Psoas muscle (tissue), 8 donors: ENCODE data around the gene SLC2A8. TPM values are rescaled to one million over a fixed set of nuclear protein-coding genes. Genes with fewer than 3 reads are reported as not detected.

Experiments used
- ATAC-seq, 4 donors: fragments of 200-7000 bp; cut with Tn5 transposase; one replicate each; pipeline ENCODE4 v1.9.1; 2020; ENCODE audit warnings: moderate library complexity in 3 of 4, mild to moderate bottlenecking in 2 of 4
- DNase-seq, 2 donors: peaks; one replicate each; pipeline ENCODE4 v3.0.0-alpha.2; 2020
- H3K27ac ChIP-seq: fragments of 200-600 bp; one replicate; pipeline ENCODE4 v1.8.0; 2022
- H3K27me3 ChIP-seq, 3 donors: fragments of 200-600 bp in 1 of 3; one replicate each; pipeline versions ENCODE4 v1.6.1 to v1.8.0; 2013 to 2022; ENCODE audit warnings: low read length in 2 of 3, mild to moderate bottlenecking in 2 of 3, moderate library complexity in 1 of 3; ENCODE audit not compliant: insufficient read depth in 3 of 3
- H3K36me3 ChIP-seq, 2 donors: fragments of 200-600 bp in 1 of 2; one replicate each; pipeline versions ENCODE4 v1.6.1 to v1.8.0; 2013 to 2022; ENCODE audit warnings: low read depth in 1 of 2, mild to moderate bottlenecking in 1 of 2, moderate library complexity in 1 of 2; ENCODE audit not compliant: insufficient read depth in 1 of 2
- H3K4me1 ChIP-seq: fragments of 200-600 bp; one replicate; pipeline ENCODE4 v1.8.0; 2022
- H3K4me3 ChIP-seq: fragments of 200-600 bp; one replicate; pipeline ENCODE4 v1.8.0; 2022; ENCODE audit warnings: mild to moderate bottlenecking
- H3K9me3 ChIP-seq: fragments of 200-600 bp; one replicate; pipeline ENCODE4 v1.8.0; 2022
- WGBS, 3 donors: extraction: QIAGEN DNeasy Blood & Tissue Kit; methylation state at CpG; one replicate each; pipeline versions ENCODE4 v1.1.6 to v1.1.7; 2013; 5-methylcytosine and 5-hydroxymethylcytosine counted together
- intact Hi-C, 2 donors: fragments of 100-400 bp; cut with DNase I; formaldehyde crosslinking; loops; one replicate each; pipeline versions ENCODE4 v1.11.0 to v1.14.2; 2022
- polyA plus RNA-seq, 3 donors: library from polyadenylated mRNA; stranded (reverse); fragments of 200-250 nt; gene quantifications; one replicate each; pipeline ENCODE4 v1.2.3, GENCODE V29; 2013
- total RNA-seq, 4 donors: library from RNA; stranded (reverse); fragmentation: NEBNext Ultra II Directional in 2 of 4; extraction: Animal tissue kit (Norgen Biotek cat#: 25700) in 2 of 4; gene quantifications; one replicate each; pipeline versions ENCODE4 v1.2.1 to v1.2.4, GENCODE V29; 2021 to 2023
- TF ChIP-seq, protein P1 (sequence below): fragments of 200-600 bp; IDR thresholded peaks from one replicate; pipeline ENCODE4 v1.8.0; 2022; ENCODE audit warnings: antibody characterized with exemption
- donor health status: healthy with polysubstance abuse.
- donor health status: DM: no; HTN: no; CAD: no; lungs with moderate emphysema.
- donor health status: Bipolar disorder and iron deficiency.
- donor health status: healthy.
- donor health status: DM: yes; HTN: yes; CAD: no.
- donor health status: DM: no; HTN: no; CAD: no.
- donor health status: DM: no; HTN: no; CAD: no.
- donor health status: DM: yes; HTN: yes; CAD: no.

SLC2A8 gene
- total and polyA plus RNA-seq, 7 donors, result 13.2 to 20.3 (median 16.3) TPM

DNA sequence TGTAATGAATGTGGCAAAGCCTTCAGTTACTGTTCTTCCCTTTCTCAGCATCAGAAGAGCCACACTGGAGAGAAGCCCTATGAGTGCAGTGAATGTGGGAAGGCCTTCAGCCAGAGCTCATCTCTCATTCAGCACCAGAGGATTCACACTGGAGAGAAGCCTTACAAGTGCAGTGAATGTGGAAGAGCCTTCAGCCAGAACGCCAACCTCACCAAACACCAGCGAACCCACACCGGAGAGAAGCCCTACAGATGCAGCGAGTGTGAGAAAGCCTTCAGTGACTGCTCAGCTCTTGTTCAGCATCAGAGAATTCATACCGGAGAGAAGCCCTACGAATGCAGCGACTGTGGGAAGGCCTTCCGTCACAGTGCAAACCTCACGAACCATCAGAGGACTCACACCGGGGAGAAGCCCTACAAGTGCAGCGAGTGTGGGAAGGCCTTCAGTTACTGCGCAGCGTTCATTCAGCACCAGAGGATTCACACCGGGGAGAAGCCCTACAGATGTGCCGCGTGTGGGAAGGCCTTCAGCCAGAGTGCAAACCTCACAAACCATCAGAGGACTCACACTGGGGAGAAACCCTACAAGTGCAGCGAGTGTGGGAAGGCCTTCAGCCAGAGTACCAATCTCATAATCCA, 47.4 kb downstream of the SLC2A8 start:
- H3K27ac ChIP-seq, result peak overlapping the region; percentile 63
- ATAC-seq, result peak in 2 of 4 donors; percentile 4 to 6

GRCh38 chr9:127444921-127445850, 48.2 kb downstream of the SLC2A8 start:
- DNase-seq (no peak), ATAC-seq (peak in 1 of 4 donors; percentile 1)
- peaks cover 5 to 100% of the 10 kb centered on the region in 2 donors for H3K36me3 ChIP-seq
- 91 to 94% (median 94%) methylated on average over 15 of the region's 15 CpGs for WGBS, 3 donors
- H3K27ac ChIP-seq, result peak overlapping the region; percentile 69
- intact Hi-C loops, result no loop called here
- peaks cover 22% of the 10 kb centered on the region for H3K4me1 ChIP-seq
- H3K9me3 ChIP-seq, result peaks cover 3% of the 10 kb centered on the region
- TF ChIP-seq, protein P1, sequence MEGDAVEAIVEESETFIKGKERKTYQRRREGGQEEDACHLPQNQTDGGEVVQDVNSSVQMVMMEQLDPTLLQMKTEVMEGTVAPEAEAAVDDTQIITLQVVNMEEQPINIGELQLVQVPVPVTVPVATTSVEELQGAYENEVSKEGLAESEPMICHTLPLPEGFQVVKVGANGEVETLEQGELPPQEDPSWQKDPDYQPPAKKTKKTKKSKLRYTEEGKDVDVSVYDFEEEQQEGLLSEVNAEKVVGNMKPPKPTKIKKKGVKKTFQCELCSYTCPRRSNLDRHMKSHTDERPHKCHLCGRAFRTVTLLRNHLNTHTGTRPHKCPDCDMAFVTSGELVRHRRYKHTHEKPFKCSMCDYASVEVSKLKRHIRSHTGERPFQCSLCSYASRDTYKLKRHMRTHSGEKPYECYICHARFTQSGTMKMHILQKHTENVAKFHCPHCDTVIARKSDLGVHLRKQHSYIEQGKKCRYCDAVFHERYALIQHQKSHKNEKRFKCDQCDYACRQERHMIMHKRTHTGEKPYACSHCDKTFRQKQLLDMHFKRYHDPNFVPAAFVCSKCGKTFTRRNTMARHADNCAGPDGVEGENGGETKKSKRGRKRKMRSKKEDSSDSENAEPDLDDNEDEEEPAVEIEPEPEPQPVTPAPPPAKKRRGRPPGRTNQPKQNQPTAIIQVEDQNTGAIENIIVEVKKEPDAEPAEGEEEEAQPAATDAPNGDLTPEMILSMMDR, result no peak
- no peaks in the 10 kb centered on the region for H3K27me3 ChIP-seq
- no peak overlapping the region for H3K4me3 ChIP-seq

More for the DNA sequence above, 47.4 kb downstream of the SLC2A8 start:
- Histone ChIP-seq H3K27me3 (no peaks in the 10 kb centered on the region), H3K9me3 (peaks cover 3% of the 10 kb centered on the region), H3K4me1 (peaks cover 16% of the 10 kb centered on the region), H3K36me3 (peaks cover 5 to 100% of the 10 kb centered on the region in 2 donors), H3K4me3 (no peak overlapping the region)
- 83 to 95% (median 91%) methylated on average over 17 of the region's 17 CpGs for WGBS, 3 donors
- no peak for DNase-seq
- intact Hi-C loops, result no loop called here
- TF ChIP-seq, protein P1, result no peak

- ATAC-seq (no peak), DNase-seq (no peak)
- Histone ChIP-seq H3K4me1 (peaks cover 23% of the 10 kb centered on the region), H3K36me3 (peaks cover 5 to 96% of the 10 kb centered on the region in 2 donors), H3K9me3 (peaks cover 3% of the 10 kb centered on the region), H3K4me3 (no peak overlapping the region), H3K27me3 (no peaks in the 10 kb centered on the region), H3K27ac (peak overlapping the region; percentile 69)
- intact Hi-C loops, result no loop called here
- TF ChIP-seq, protein P1, result no peak
- 71 to 83% (median 78%) methylated on average over 4 of the region's 4 CpGs for WGBS, 3 donors
Observed at GRCh38 chr9:127445851-127446712, 49.1 kb downstream of the SLC2A8 start.

- Histone ChIP-seq H3K4me1 (peaks cover 23% of the 10 kb centered on the region), H3K36me3 (peaks cover 2 to 88% of the 10 kb centered on the region in 2 donors), H3K9me3 (peaks cover 3% of the 10 kb centered on the region), H3K4me3 (no peak overlapping the region), H3K27me3 (no peaks in the 10 kb centered on the region), H3K27ac (peak overlapping the region; percentile 69)
- intact Hi-C loops, result no loop called here
- TF ChIP-seq, protein P1, result no peak
- no peak for DNase-seq
- WGBS, 3 donors, result 71 to 83% (median 77%) methylated on average over 7 of the region's 7 CpGs
- ATAC-seq, result no peak
Observed at GRCh38 chr9:127446713-127447415, 49.9 kb downstream of the SLC2A8 start.
